Lung microvascular endothelial cell (primary cell): ENCODE data around the gene TRIM28. TPM values are rescaled to one million over a fixed set of nuclear protein-coding genes. Genes with fewer than 3 reads are reported as not detected.
A peak's percentile ranks its signal among the peaks of the same experiment; 100 is the strongest.

Experiments used
- DNase-seq, 2 donors: peaks; one replicate each; pipeline versions ENCODE4 v3.0.0 to v3.0.0-alpha.2; 2010; ENCODE audit warnings: low read depth in 2 of 2
- total RNA-seq: library from RNA; depleted of rRNA; stranded (reverse); fragments of >200 nt; gene quantifications from 2 replicates; pipeline ENCODE4 v1.2.1, GENCODE V29; 2014

TRIM28 gene
- total RNA-seq, 1 donor from 2014 or later = 275 TPM

DNA sequence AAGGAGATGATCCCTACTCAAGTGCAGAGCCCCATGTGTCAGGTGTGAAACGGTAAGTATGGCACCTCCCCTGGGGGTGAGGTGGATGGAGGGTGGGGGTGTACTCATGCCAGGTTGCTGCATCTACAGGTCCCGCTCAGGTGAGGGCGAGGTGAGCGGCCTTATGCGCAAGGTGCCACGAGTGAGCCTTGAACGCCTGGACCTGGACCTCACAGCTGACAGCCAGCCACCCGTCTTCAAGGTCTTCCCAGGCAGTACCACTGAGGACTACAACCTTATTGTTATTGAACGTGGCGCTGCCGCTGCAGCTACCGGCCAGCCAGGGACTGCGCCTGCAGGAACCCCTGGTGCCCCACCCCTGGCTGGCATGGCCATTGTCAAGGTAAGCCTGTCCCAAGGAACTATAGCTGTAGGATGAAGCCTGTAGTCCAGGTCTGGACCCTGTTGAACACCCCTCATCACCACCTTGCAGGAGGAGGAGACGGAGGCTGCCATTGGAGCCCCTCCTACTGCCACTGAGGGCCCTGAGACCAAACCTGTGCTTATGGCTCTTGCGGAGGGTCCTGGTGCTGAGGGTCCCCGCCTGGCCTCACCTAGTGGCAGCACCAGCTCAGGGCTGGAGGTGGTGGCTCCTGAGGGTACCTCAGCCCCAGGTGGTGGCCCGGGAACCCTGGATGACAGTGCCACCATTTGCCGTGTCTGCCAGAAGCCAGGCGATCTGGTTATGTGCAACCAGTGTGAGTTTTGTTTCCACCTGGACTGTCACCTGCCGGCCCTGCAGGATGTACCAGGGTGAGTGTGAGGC lies 5.2 kb downstream of the TRIM28 start:
- DNase-seq = no peak

GRCh38 chr19:58549664-58550361 lies 5.9 kb downstream of the TRIM28 start:
- no peak for DNase-seq

DNA sequence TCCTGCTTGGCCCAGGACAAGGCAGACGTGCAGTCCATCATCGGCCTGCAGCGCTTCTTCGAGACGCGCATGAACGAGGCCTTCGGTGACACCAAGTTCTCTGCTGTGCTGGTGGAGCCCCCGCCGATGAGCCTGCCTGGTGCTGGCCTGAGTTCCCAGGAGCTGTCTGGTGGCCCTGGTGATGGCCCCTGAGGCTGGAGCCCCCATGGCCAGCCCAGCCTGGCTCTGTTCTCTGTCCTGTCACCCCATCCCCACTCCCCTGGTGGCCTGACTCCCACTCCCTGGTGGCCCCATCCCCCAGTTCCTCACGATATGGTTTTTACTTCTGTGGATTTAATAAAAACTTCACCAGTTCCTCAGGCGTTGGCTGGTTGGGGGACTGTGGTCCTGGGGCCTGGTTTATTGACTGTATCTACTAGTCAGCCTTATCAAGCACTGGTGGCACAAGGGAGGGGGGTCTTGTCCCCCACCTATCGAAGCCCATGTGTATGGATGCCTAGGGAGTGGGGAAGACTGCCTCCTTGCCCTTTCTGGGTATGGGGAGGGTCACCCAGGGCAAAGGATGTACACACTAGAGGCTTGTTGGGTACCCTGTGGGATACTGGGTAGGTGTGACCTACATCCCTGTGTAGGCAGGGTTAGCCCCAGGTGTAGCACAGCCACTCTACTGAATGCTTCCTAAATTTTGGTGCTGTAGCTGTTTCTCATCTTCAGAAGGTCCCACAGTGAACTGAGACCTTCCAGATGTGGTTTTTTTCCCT lies 6.7 kb downstream of the TRIM28 start:
- DNase-seq = no peak

- no peak for DNase-seq
These were observed 7.2 kb downstream of the TRIM28 start for GRCh38 chr19:58551123-58551497.

DNA sequence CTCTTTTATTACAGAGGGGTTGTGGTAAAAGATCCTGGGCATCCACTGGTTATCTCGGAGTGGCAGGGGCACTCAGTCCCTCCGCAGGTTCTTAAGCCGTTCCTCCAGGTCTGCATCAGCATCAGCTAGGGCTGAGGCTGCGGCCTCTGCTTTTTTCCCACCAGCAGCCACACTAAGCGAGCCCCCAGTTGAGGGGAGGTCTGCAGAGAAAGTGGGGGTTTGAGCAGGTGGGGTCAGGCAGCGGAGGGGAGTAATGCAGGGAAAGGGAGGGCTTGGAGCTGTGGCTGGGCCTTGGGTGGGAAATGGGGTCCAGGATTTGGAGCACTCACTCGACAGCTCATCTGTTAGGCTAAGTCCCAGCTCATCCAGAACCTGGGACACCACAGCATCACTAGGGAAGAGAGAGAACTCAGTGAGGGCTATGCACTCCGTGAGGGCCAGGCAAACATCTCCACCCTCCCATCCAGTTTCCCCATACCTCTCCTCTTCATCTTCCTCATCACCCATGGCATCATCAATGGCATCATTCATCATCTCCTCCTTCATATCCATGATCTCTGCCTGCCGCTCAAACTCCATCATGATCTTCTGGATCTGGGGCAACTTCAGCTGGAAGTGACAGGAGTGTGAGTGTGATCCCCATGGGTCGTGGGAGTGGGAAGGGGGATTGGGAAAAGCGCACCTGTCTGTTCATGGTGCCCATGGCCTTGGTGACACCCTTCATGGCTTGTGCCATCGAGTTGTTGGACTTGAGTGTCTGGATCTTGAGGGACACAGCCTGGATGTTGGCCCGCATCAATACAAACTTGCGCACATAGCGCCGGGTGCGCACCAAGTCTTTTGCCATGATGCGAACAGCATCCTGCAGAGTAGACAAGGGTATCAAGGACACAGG lies 8.0 kb downstream of the TRIM28 start:
- DNase-seq = no peak

GRCh38 chr19:58552655-58553054 lies 8.8 kb downstream of the TRIM28 start:
- DNase-seq = no peak

DNA sequence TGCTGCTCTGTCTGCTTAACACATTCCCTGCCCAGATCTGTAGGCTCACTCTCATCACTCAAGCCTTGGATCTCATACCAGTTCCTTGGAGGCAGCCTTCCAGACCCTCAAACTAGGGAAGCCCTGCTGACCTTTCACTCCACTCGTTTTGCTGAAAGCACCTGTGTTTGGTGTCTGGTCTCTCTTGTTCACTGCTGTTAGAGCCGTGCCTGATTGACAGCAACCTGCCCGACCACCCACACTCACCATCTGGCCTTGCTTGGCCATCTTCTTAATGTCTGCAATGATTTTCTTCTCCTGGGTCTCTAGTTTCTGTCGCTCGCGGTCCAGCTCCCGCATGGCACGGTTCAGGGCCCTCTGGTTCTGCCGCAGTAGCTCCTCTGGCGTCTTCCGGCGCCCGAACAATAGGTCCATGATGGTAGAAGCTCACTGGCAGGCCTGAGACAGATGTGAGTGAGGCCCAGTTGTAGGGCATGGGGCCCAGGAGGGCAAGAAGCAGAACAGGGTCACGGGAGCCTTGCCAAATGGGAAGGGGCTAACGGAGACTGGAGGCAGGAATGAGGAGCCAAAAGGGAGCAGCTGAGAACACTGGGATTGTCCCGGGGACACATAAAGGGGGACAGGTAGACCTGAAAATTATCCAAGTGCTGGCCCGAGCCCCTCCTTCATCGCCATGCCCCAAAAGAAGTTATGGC lies 10.1 kb downstream of the TRIM28 start:
- no peak for DNase-seq

- peak; percentile 97 to 98 for DNase-seq
These were observed 10.9 kb downstream of the TRIM28 start, which contains the start of gene CHMP2A for GRCh38 chr19:58554494-58555368. TSS of gene CHMP2A (minus strand) at chr19:58555105. CDS start at chr19:58554212, 893 bp downstream.

DNA sequence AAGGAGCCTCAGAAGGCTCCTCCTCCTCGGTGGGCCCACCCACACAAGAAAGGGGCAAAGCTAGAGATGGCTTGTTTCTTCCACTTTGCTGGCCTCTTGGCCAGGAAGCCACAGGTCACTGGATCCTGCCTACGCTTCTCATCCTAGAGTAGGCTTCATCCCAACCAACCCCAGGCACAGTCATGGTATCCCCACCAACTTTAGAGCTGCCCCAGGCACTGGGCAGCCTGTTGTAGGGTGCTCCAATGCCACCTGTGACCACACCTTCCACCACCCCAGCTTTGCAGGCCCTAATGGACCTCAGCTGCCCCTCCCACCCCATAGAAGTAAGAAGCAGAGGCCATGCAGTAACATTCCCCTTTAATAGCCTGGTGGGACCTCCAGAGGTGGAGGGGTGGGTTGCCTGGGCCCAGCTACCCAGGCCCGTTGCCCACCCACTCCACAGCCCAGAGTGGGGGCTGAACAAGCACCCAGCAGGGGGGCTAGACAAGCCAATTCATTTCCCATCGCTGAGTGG lies 11.6 kb downstream of the TRIM28 start:
- DNase-seq = no peak

DNA sequence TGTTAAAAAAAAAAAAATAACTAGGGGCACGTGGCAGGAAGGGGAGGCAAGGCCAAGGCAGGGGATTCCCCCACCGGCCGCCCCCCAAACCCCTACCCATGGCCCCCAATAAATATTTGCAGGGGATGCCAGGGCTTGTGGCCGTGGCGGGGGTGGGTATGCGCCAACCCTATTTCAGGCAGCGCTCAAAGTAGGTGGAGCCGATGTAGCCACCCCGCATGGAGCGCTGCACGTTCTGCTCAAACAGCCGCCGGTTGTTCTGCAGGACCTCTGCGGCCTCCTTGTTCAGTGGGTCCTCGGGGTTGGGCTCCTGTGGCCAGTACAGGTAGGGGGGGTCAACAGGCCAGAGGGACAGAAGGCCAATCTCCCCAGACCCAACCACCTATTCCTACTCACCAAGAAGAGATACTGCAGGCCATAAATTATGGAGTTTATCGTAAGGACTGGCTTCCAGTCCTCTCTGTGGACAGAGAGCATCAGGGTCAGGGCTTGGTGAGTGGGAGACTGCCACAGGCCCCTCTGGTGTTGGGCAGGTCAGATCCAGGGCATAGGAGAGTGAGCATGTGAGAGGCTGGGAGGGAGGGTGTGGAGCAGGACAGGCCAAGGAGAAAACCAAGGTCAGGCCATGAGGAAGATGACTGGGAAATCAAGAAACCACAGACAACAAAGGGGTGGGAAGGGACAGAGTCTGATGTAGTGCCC lies 12.2 kb downstream of the TRIM28 start:
- no peak for DNase-seq

- no peak for DNase-seq
These were observed 12.9 kb downstream of the TRIM28 start for GRCh38 chr19:58556622-58557220.

GRCh38 chr19:58557221-58558065 lies 13.6 kb downstream of the TRIM28 start:
- DNase-seq = no peak

DNA sequence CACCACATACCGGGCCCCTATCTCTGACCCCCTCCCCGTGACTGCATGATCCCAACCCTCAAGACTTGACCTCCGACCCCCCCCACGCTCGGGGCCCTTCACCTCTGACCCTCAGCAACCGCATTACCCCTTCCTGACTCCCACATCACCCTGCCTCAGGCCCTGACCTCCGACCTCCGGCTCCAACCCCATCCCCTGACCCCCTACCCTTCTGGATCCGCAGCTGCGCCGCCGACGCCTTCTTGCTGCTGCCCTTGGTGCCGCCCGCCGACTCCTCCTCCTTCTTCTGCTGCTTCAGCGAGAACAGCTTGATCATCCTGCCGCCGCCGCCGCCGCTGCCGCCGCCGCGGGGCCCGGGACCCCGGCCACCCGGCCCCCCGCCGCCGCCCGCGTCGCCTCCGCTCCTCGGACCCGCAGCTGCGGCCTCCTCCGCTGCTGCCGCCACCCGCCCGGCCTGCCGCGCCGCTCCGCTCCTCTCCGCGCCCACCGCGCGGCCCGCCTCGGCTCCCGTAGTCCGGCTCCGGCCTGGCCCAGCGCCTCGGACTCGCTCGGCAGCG lies 14.3 kb downstream of the TRIM28 start, which contains the start of gene UBE2M:
UBE2M (minus strand) TSS at position 546 of the 557 bp plus-strand sequence; CDS start at position 316, 230 bp downstream.
- peak in 1 of 2 donors; percentile 68 for DNase-seq

GRCh38 chr19:58558623-58559274 lies 14.9 kb downstream of the TRIM28 start:
- peak; percentile 99 for DNase-seq

GRCh38 chr19:58559275-58560006 lies 15.6 kb downstream of the TRIM28 start:
- peak; percentile 87 to 93 for DNase-seq
